Gastrocnemius medialis (tissue), 4 donors: ENCODE measurements around the gene GFPT1. TPM values are rescaled to one million over a fixed set of nuclear protein-coding genes. Genes with fewer than 3 reads are reported as not detected.

Source experiments
- ATAC-seq, 2 donors: fragments of 150-250 bp; one replicate each; pipeline ENCODE4 v1.9.1; 2016
- DNase-seq, 2 donors: peaks; one replicate each; pipeline ENCODE4 v3.0.0-alpha.2; 2019
- H3K27ac ChIP-seq, 4 donors: fragments of 200-600 bp; sonication (generic); 1 replicate in 1 of 4; 2 replicates in 3 of 4; pipeline ENCODE4 v1.5.1; 2016 to 2018; ENCODE audit warnings: mild to moderate bottlenecking in 2 of 4, moderate library complexity in 1 of 4
- H3K27me3 ChIP-seq, 3 donors: fragments of 200-600 bp; sonication (generic) in 2 of 3; 1 replicate in 1 of 3; 2 replicates in 2 of 3; pipeline versions ENCODE4 v1.5.1 to v1.6.0; 2016 to 2019; ENCODE audit warnings: mild to moderate bottlenecking in 1 of 3, moderate library complexity in 1 of 3
- H3K36me3 ChIP-seq, 2 donors: fragments of 200-600 bp; sonication (generic) in 1 of 2; one replicate each; pipeline ENCODE4 v1.5.1; 2017 to 2018
- H3K4me1 ChIP-seq, 2 donors: fragments of 200-600 bp; sonication (generic) in 1 of 2; one replicate each; pipeline ENCODE4 v1.5.1; 2016 to 2017; ENCODE audit warnings: mild to moderate bottlenecking in 2 of 2
- H3K4me3 ChIP-seq, 4 donors: fragments of 200-600 bp; sonication (generic) in 3 of 4; 1 replicate in 1 of 4; 2 replicates in 3 of 4; pipeline ENCODE4 v1.5.1; 2016 to 2019; ENCODE audit warnings: mild to moderate bottlenecking in 2 of 4
- H3K9me3 ChIP-seq, 3 donors: fragments of 200-600 bp; sonication (generic) in 2 of 3; 1 replicate in 1 of 3; 2 replicates in 2 of 3; pipeline ENCODE4 v1.5.1; 2016 to 2019
- POLR2A ChIP-seq, 2 donors: fragments of 450-650 bp; IDR thresholded peaks; one replicate each; pipeline ENCODE4 v1.6.1; 2017; ENCODE audit warnings: antibody characterized with exemption in 2 of 2, mild to moderate bottlenecking in 2 of 2, moderate library complexity in 2 of 2
- in situ Hi-C, 4 donors: fragments of 200-750 bp; cut with MboI; loops; one replicate each; pipeline versions ENCODE4 v1.15.0 to v1.8.0; 2017; ENCODE audit warnings: low sequenced_read_pairs in 4 of 4
- intact Hi-C: fragments of 100-400 bp; cut with DNase I; formaldehyde crosslinking; loops from one replicate; pipeline ENCODE4 v1.15.1; 2023; ENCODE audit warnings: low total_unique reads
- total RNA-seq, 4 donors: library from RNA; depleted of rRNA; stranded (reverse); fragments of >200 nt; gene quantifications; one replicate each; pipeline versions ENCODE4 v1.1.0 to v1.2.3, GENCODE V29; 2016
- TF ChIP-seq, protein P1 (sequence below), 5 experiments: fragments of 450-650 bp in 3 of 5; fragments of 200-600 bp in 2 of 5; sonication (generic) in 2 of 5; IDR thresholded peaks in 4 of 5; conservative IDR thresholded peaks in 1 of 5; 1 replicate in 4 of 5; 2 replicates in 1 of 5; pipeline ENCODE4 v1.5.1; 2016 to 2019; ENCODE audit warnings: antibody characterized with exemption in 5 of 5, mild to moderate bottlenecking in 3 of 5, moderate library complexity in 3 of 5

The GFPT1 gene
- total RNA-seq, 4 donors from 2014 or later, result 12.2 to 31.4 (median 14.8) TPM

DNA sequence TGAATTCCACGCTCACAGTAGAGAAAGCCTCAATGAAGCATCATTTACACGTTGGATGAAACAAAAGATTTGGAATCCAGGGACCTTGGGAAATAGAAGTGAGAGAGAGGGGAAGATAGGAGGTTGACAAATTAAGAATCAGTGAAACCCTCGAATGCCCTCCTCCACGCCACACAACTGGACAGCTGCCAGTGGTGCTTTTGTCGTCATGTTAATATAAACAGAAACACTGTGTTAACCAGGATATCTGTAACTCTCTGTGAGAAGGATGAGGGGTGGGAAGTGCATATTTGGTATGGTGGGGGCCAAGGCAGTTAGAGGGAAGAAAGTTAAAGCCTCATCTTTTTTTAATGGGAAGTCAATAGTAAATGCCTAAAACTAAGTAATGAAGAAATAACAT lies 108.7 kb downstream of the GFPT1 start:
- in situ Hi-C loops (no loop called here), intact Hi-C loops (no loop called here)
- H3K27ac ChIP-seq, result no peak overlapping the region
- no peaks in the 10 kb centered on the region for H3K36me3 ChIP-seq
- TF ChIP-seq POLR2A (IDR thresholded peaks at IDR 0.05), result no peak
- TF ChIP-seq, protein P1, sequence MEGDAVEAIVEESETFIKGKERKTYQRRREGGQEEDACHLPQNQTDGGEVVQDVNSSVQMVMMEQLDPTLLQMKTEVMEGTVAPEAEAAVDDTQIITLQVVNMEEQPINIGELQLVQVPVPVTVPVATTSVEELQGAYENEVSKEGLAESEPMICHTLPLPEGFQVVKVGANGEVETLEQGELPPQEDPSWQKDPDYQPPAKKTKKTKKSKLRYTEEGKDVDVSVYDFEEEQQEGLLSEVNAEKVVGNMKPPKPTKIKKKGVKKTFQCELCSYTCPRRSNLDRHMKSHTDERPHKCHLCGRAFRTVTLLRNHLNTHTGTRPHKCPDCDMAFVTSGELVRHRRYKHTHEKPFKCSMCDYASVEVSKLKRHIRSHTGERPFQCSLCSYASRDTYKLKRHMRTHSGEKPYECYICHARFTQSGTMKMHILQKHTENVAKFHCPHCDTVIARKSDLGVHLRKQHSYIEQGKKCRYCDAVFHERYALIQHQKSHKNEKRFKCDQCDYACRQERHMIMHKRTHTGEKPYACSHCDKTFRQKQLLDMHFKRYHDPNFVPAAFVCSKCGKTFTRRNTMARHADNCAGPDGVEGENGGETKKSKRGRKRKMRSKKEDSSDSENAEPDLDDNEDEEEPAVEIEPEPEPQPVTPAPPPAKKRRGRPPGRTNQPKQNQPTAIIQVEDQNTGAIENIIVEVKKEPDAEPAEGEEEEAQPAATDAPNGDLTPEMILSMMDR (IDR thresholded peaks at IDR 0.05 in 4 of 5, conservative IDR thresholded peaks at IDR 0.05 in 1 of 5), result no peak
- no peaks in the 10 kb centered on the region for H3K9me3 ChIP-seq
- DNase-seq, result no peak
- no peak overlapping the region for H3K4me3 ChIP-seq
- ATAC-seq, result no peak
- no peaks in the 10 kb centered on the region for H3K4me1 ChIP-seq
- H3K27me3 ChIP-seq, result no peaks in the 10 kb centered on the region

DNA sequence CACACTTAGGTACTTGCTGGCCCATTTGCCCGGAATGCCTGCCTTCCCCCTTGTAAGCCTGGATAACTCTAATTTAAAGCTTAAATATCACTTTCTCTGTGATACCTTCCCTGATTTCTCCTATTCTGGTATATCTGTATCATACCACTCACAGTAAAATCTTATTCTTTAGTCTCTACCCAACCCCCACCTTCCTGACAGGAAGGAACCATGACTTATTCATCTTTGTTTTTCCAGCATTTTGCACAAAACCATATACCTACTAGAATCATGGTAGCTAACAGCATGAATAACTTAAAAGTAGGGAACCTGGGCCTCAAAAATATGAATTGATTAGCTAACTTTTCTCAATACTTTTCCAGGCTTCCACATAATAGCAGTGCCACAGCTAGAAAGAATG lies 111.5 kb downstream of the GFPT1 start:
- Histone ChIP-seq H3K27ac (no peak overlapping the region), H3K4me3 (no peak overlapping the region), H3K27me3 (no peaks in the 10 kb centered on the region), H3K36me3 (no peaks in the 10 kb centered on the region), H3K9me3 (no peaks in the 10 kb centered on the region), H3K4me1 (no peaks in the 10 kb centered on the region)
- DNase-seq (no peak), ATAC-seq (no peak)
- in situ Hi-C loops, result no loop called here
- TF ChIP-seq POLR2A (IDR thresholded peaks at IDR 0.05), result no peak
- TF ChIP-seq, protein P1 (IDR thresholded peaks at IDR 0.05 in 4 of 5, conservative IDR thresholded peaks at IDR 0.05 in 1 of 5), result no peak
- intact Hi-C loops, result no loop called here

DNA sequence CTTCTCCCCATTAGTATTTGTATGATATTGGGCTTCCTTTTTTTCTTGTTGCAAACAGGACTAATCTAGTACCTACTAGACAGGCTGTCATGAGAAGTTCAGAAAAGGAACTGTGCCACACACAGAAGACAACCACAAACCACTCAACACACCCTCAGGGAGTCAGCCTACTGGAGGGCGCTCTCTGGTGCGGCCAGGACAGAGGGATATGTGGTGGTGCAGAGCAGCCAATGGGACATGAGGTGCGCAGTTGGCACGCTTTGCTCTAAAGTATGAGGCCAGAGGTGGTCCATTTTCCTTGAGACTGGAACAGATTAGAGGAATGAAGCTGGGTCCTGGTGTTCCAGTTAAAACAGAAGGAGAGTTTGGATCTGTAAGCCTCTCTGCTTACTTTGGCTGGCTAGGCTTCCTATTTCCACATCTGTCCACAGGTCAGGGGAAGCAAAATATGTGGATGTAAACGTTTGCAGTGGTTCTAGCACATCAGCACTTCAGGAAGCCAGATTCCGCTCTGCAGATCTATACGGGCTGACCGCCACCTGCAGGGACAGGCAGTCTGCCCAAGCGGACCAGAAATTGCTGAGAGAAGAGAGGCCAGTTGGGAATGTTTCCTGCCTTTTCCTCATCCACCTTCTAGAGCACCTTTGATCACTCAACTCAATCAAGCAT lies 114.1 kb downstream of the GFPT1 start:
- no peak for ATAC-seq
- Histone ChIP-seq H3K9me3 (no peaks in the 10 kb centered on the region), H3K27me3 (no peaks in the 10 kb centered on the region), H3K4me1 (no peaks in the 10 kb centered on the region), H3K36me3 (no peaks in the 10 kb centered on the region), H3K27ac (no peak overlapping the region), H3K4me3 (no peak overlapping the region)
- in situ Hi-C loops, result no loop called here
- TF ChIP-seq, protein P1 (IDR thresholded peaks at IDR 0.05 in 4 of 5, conservative IDR thresholded peaks at IDR 0.05 in 1 of 5), result no peak
- no peak for TF ChIP-seq POLR2A (IDR thresholded peaks at IDR 0.05)
- intact Hi-C loops, result no loop called here
- no peak for DNase-seq

DNA sequence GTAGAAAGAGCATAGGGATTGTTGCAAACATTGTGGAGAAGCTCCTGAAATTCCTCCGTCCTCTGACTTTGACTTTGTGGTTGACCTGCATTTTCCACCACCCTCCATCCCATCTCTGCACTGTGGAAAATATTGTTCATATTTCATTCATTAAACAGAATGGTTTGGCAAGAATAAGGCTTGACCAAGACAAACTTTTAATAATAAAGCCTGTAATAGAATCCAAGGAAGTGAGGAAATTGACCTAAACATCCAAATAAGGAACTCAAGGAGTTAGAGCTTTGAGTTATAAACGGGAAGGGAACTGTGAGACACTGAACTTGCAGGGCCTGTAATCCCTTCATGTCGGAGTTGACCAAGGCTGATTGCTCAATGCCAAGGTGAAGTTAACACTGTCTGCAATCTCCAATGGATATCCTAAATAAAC lies 115.2 kb downstream of the GFPT1 start:
- intact Hi-C loops, result no loop called here
- Histone ChIP-seq H3K9me3 (no peaks in the 10 kb centered on the region), H3K4me3 (no peak overlapping the region), H3K27me3 (no peaks in the 10 kb centered on the region), H3K36me3 (no peaks in the 10 kb centered on the region), H3K27ac (no peak overlapping the region), H3K4me1 (no peaks in the 10 kb centered on the region)
- no peak for ATAC-seq
- no peak for TF ChIP-seq POLR2A (IDR thresholded peaks at IDR 0.05)
- TF ChIP-seq, protein P1 (IDR thresholded peaks at IDR 0.05 in 4 of 5, conservative IDR thresholded peaks at IDR 0.05 in 1 of 5), result no peak
- no peak for DNase-seq
- in situ Hi-C loops, result no loop called here

Other genes starting within 250 kb of the GFPT1 start
- gene NFU1, start 50.2 kb upstream of the GFPT1 start, total RNA-seq, result 10 to 100 TPM; 41.4 to 73.1 (median 68.1) TPM